Measurements from ENCODE around the gene CRIM1.

The CRIM1 gene

GRCh38 chr2:36480636-36481035, 125.1 kb downstream of the CRIM1 start:
- Histone ChIP-seq H3K27me3 (ENCODE audit: control insufficient read depth, insufficient read depth, low read length) (no peaks in the 10 kb centered on the region), H3K36me3 (ENCODE audit: control insufficient read depth, low read depth, low read length) (peaks cover 39% of the 10 kb centered on the region), H3K9me3 (ENCODE audit: control insufficient read depth, low read depth, low read length) (peaks cover under 1% of the 10 kb centered on the region), H3K9ac (ENCODE audit: low read length) (no peak overlapping the region), H3K4me1 (ENCODE audit: control insufficient read depth, low read depth, low read length) (no peaks in the 10 kb centered on the region), H3K4me3 (ENCODE audit: low read length) (no peak overlapping the region), H3K27ac (ENCODE audit: low read length) (no peak overlapping the region)

GRCh38 chr2:36481709-36482108, 126.1 kb downstream of the CRIM1 start:
- Histone ChIP-seq H3K36me3 (ENCODE audit: control insufficient read depth, low read depth, low read length) (peaks cover 37% of the 10 kb centered on the region), H3K9me3 (ENCODE audit: control insufficient read depth, low read depth, low read length) (no peaks in the 10 kb centered on the region), H3K4me3 (ENCODE audit: low read length) (no peak overlapping the region), H3K4me1 (ENCODE audit: control insufficient read depth, low read depth, low read length) (no peaks in the 10 kb centered on the region), H3K27me3 (ENCODE audit: control insufficient read depth, insufficient read depth, low read length) (no peaks in the 10 kb centered on the region), H3K27ac (ENCODE audit: low read length) (no peak overlapping the region), H3K9ac (ENCODE audit: low read length) (no peak overlapping the region)

DNA sequence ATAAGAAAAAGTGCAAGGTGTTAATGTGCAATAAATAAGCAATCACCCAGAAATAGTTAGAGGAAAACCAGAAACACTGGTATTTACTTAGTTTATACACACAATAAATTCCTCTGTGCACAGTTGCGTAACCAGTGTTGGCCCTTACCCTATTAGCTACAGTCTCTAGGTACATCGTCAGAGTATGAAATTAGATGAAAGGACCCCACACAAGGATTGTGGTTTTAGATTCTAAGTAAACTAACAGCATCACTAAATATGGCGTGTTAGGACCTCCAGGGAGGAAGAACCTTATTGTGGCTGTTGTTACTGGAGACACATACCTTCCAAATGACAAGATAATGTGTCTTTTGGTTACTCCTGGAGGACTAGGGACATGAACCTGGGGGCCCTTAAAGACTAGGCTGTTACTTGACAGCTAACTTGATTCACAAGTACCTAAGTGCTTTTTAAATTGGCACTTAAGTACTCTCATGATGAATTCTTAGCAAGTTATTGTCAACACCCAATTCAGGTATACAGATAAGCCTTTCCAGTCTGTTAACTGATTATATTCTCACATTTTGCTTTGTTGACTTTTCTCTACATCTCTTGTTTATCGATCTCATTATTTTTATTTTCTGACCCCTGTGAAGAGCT, 127.1 kb downstream of the CRIM1 start:
- Histone ChIP-seq H3K4me3 (ENCODE audit: low read length) (no peak overlapping the region), H3K9ac (ENCODE audit: low read length) (no peak overlapping the region), H3K4me1 (ENCODE audit: control insufficient read depth, low read depth, low read length) (no peaks in the 10 kb centered on the region), H3K9me3 (ENCODE audit: control insufficient read depth, low read depth, low read length) (no peaks in the 10 kb centered on the region), H3K27ac (ENCODE audit: low read length) (no peak overlapping the region), H3K36me3 (ENCODE audit: control insufficient read depth, low read depth, low read length) (peaks cover 27% of the 10 kb centered on the region), H3K27me3 (ENCODE audit: control insufficient read depth, insufficient read depth, low read length) (no peaks in the 10 kb centered on the region)

DNA sequence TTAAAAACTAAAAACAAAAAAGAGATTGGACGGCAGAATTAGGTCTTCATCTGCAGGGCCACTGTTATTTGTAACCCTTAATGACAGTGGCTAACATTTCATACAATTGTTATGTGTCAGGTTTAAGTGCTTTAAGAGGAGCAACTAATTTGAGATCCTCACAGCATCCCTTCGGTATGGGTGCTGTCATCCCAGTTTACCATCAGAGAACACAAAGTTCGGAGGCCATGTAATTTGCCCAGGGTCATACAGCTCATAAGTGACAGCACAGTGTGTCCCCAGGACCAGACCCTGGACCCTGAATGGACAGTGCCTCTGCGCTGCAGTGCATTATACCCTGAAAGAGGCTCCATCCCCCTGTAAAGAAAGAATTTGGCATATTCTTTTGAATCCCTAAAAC, 127.7 kb downstream of the CRIM1 start:
- Histone ChIP-seq H3K27ac (ENCODE audit: low read length) (no peak overlapping the region), H3K4me3 (ENCODE audit: low read length) (no peak overlapping the region), H3K27me3 (ENCODE audit: control insufficient read depth, insufficient read depth, low read length) (no peaks in the 10 kb centered on the region), H3K36me3 (ENCODE audit: control insufficient read depth, low read depth, low read length) (peaks cover 27% of the 10 kb centered on the region), H3K9me3 (ENCODE audit: control insufficient read depth, low read depth, low read length) (no peaks in the 10 kb centered on the region), H3K9ac (ENCODE audit: low read length) (no peak overlapping the region), H3K4me1 (ENCODE audit: control insufficient read depth, low read depth, low read length) (no peaks in the 10 kb centered on the region)

- no peak overlapping the region for H3K4me3 ChIP-seq (ENCODE audit: low read length)
- H3K36me3 ChIP-seq (ENCODE audit: control insufficient read depth, low read depth, low read length): peaks cover 19% of the 10 kb centered on the region
- no peaks in the 10 kb centered on the region for H3K4me1 ChIP-seq (ENCODE audit: control insufficient read depth, low read depth, low read length)
- no peaks in the 10 kb centered on the region for H3K27me3 ChIP-seq (ENCODE audit: control insufficient read depth, insufficient read depth, low read length)
- no peak overlapping the region for H3K9ac ChIP-seq (ENCODE audit: low read length)
- no peak overlapping the region for H3K27ac ChIP-seq (ENCODE audit: low read length)
- no peaks in the 10 kb centered on the region for H3K9me3 ChIP-seq (ENCODE audit: control insufficient read depth, low read depth, low read length)
Observed at GRCh38 chr2:36484454-36484853, 128.9 kb downstream of the CRIM1 start.

GRCh38 chr2:36485521-36485920, 129.9 kb downstream of the CRIM1 start:
- Histone ChIP-seq H3K4me1 (ENCODE audit: control insufficient read depth, low read depth, low read length) (no peaks in the 10 kb centered on the region), H3K27ac (ENCODE audit: low read length) (no peak overlapping the region), H3K27me3 (ENCODE audit: control insufficient read depth, insufficient read depth, low read length) (no peaks in the 10 kb centered on the region), H3K9ac (ENCODE audit: low read length) (no peak overlapping the region), H3K9me3 (ENCODE audit: control insufficient read depth, low read depth, low read length) (no peaks in the 10 kb centered on the region), H3K36me3 (ENCODE audit: control insufficient read depth, low read depth, low read length) (peaks cover 8% of the 10 kb centered on the region), H3K4me3 (ENCODE audit: low read length) (no peak overlapping the region)

DNA sequence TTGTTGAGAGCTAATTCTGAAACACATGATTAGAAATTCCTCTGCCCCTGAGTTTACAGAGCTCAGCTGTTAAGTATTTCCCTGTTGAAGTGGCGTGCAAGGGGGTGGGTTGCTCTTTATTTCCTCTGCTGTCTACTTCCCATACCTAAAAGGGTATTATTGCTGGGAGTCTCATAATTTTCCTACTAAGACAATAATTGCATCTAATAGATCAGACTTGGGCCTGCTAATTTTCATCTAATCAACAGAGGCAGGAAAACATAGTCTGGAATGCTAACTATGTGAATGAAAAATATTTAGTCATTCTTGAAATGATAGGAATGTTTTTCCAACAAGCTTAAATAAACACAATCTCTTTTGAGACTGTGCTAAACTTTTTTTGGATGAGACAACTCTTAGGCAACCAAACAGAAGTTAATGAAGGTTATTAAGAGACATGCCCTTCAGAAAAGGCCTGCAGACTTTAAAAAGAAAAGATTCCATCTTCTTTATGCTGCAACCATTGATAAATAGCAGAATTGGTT, 131.0 kb downstream of the CRIM1 start:
- H3K9me3 ChIP-seq (ENCODE audit: control insufficient read depth, low read depth, low read length): no peaks in the 10 kb centered on the region
- H3K4me1 ChIP-seq (ENCODE audit: control insufficient read depth, low read depth, low read length): no peaks in the 10 kb centered on the region
- H3K36me3 ChIP-seq (ENCODE audit: control insufficient read depth, low read depth, low read length): peaks cover 4% of the 10 kb centered on the region
- no peak overlapping the region for H3K9ac ChIP-seq (ENCODE audit: low read length)
- no peak overlapping the region for H3K4me3 ChIP-seq (ENCODE audit: low read length)
- H3K27ac ChIP-seq (ENCODE audit: low read length): no peak overlapping the region
- H3K27me3 ChIP-seq (ENCODE audit: control insufficient read depth, insufficient read depth, low read length): no peaks in the 10 kb centered on the region

DNA sequence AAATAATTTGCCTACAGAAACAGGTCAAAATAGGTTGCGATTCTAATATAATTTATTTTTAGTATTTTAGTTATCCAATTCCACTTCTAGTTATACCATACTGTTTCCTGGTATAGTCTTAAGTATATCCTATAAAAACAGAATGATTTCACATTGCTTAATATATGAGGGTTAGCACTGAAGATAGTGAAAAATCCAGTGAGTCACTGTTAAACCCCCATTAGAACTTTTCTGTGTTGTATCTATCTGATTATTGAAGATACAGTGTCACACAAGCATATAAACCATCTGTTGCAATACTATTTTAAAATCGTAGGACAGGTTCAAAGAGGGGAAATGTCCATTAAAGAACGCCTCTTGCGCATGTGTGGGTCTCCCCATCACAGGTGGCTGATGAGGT, 132.4 kb downstream of the CRIM1 start:
- Histone ChIP-seq H3K4me1 (ENCODE audit: control insufficient read depth, low read depth, low read length) (no peaks in the 10 kb centered on the region), H3K27me3 (ENCODE audit: control insufficient read depth, insufficient read depth, low read length) (no peaks in the 10 kb centered on the region), H3K27ac (ENCODE audit: low read length) (no peak overlapping the region), H3K36me3 (ENCODE audit: control insufficient read depth, low read depth, low read length) (peaks cover 4% of the 10 kb centered on the region), H3K9me3 (ENCODE audit: control insufficient read depth, low read depth, low read length) (no peaks in the 10 kb centered on the region), H3K9ac (ENCODE audit: low read length) (no peak overlapping the region), H3K4me3 (ENCODE audit: low read length) (no peak overlapping the region)

GRCh38 chr2:36489281-36489680, 133.7 kb downstream of the CRIM1 start:
- no peaks in the 10 kb centered on the region for H3K27me3 ChIP-seq (ENCODE audit: control insufficient read depth, insufficient read depth, low read length)
- no peaks in the 10 kb centered on the region for H3K4me1 ChIP-seq (ENCODE audit: control insufficient read depth, low read depth, low read length)
- H3K9me3 ChIP-seq (ENCODE audit: control insufficient read depth, low read depth, low read length): no peaks in the 10 kb centered on the region
- no peak overlapping the region for H3K9ac ChIP-seq (ENCODE audit: low read length)
- no peak overlapping the region for H3K4me3 ChIP-seq (ENCODE audit: low read length)
- H3K36me3 ChIP-seq (ENCODE audit: control insufficient read depth, low read depth, low read length): peaks cover 4% of the 10 kb centered on the region
- no peak overlapping the region for H3K27ac ChIP-seq (ENCODE audit: low read length)

- no peaks in the 10 kb centered on the region for H3K27me3 ChIP-seq (ENCODE audit: control insufficient read depth, insufficient read depth, low read length)
- H3K4me3 ChIP-seq (ENCODE audit: low read length): no peak overlapping the region
- no peaks in the 10 kb centered on the region for H3K4me1 ChIP-seq (ENCODE audit: control insufficient read depth, low read depth, low read length)
- H3K9ac ChIP-seq (ENCODE audit: low read length): no peak overlapping the region
- no peak overlapping the region for H3K27ac ChIP-seq (ENCODE audit: low read length)
- no peaks in the 10 kb centered on the region for H3K36me3 ChIP-seq (ENCODE audit: control insufficient read depth, low read depth, low read length)
- no peaks in the 10 kb centered on the region for H3K9me3 ChIP-seq (ENCODE audit: control insufficient read depth, low read depth, low read length)
Observed at GRCh38 chr2:36490749-36491148, 135.2 kb downstream of the CRIM1 start.

DNA sequence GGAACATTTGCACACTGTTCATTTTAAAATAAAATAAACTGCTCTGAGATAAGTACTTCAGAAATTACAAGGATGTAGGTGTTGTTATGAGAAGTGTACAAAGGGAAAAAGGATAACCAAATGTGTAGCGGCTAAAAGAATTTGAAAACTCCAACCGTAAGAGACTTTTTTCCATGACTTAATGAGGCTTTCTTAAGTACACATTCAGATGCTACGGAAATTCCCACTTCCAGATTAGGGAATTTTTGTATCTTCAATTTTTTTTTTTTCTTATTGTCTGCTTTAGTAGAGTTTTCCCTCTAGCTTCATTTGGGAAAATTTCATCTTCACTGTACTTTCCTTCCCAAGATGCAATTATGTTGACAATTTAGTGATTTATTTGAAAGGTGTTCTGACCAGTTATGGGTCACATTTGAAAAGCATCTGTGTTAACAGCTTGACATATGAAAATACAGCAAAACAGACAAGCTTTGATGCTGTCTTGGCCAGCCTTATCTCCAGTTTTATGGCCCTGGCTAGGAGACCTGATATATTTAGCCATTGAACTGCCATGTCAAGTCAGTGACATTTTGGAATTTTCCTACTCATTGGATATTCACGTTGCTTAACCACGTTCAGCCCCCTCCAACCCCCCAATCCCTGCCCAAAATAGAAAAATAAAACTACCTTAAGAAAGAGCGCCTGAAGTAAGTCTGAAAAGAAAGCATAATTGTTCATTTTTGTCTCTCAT, 136.8 kb downstream of the CRIM1 start:
- Histone ChIP-seq H3K9ac (ENCODE audit: low read length) (no peak overlapping the region), H3K27me3 (ENCODE audit: control insufficient read depth, insufficient read depth, low read length) (no peaks in the 10 kb centered on the region), H3K36me3 (ENCODE audit: control insufficient read depth, low read depth, low read length) (no peaks in the 10 kb centered on the region), H3K27ac (ENCODE audit: low read length) (no peak overlapping the region), H3K4me3 (ENCODE audit: low read length) (no peak overlapping the region), H3K9me3 (ENCODE audit: control insufficient read depth, low read depth, low read length) (no peaks in the 10 kb centered on the region), H3K4me1 (ENCODE audit: control insufficient read depth, low read depth, low read length) (no peaks in the 10 kb centered on the region)

DNA sequence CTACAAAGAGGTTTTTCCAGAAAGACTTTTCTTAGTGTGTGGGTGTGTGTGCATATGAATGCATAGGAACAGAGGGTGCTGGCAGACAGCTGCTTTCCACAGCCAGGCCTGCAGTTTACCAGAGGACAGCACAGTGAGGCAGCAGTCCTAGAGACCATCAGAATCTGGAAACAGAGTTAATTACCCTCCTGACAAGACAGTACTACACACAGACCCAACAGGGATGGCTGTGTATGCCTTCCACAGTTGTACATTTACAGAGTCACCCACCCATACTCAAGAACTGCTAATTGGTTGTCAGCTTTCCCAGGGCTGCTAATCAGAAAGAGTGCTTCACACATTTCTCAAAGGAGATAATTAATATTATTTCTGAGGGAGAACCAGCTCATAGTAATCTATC, 137.7 kb downstream of the CRIM1 start:
- Histone ChIP-seq H3K9me3 (ENCODE audit: control insufficient read depth, low read depth, low read length) (no peaks in the 10 kb centered on the region), H3K4me3 (ENCODE audit: low read length) (no peak overlapping the region), H3K9ac (ENCODE audit: low read length) (no peak overlapping the region), H3K4me1 (ENCODE audit: control insufficient read depth, low read depth, low read length) (no peaks in the 10 kb centered on the region), H3K27ac (ENCODE audit: low read length) (no peak overlapping the region), H3K27me3 (ENCODE audit: control insufficient read depth, insufficient read depth, low read length) (no peaks in the 10 kb centered on the region), H3K36me3 (ENCODE audit: control insufficient read depth, low read depth, low read length) (no peaks in the 10 kb centered on the region)

All from iPS-18a (cell line).